ENCODE measurements around the gene WDR35.
"Not testable (repeated sequence)": the region's sequence is repeated elsewhere in the genome, so short reads cannot be mapped to it uniquely, and the experiment has no call there.

WDR35 gene

DNA sequence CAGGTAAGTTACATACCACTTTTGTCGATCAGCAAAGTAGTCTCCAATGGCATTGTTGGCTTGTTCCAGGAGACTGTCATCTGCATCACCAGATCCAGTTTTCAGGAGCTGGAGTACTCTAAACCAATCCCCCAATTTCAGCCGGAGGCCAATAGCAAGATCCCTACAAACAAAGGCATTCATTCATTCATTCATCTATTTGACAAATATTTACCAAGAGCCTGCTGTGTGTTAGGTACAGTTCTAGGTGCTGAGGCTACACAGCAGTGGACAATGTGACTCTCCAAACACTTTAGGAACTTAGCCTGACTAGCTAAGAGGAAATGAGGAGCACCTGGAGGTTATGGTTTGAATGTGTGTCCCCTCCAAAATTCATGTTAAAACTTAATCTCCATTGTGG, 53.7 kb downstream of the WDR35 start:
- DNase-seq, result no peak

DNA sequence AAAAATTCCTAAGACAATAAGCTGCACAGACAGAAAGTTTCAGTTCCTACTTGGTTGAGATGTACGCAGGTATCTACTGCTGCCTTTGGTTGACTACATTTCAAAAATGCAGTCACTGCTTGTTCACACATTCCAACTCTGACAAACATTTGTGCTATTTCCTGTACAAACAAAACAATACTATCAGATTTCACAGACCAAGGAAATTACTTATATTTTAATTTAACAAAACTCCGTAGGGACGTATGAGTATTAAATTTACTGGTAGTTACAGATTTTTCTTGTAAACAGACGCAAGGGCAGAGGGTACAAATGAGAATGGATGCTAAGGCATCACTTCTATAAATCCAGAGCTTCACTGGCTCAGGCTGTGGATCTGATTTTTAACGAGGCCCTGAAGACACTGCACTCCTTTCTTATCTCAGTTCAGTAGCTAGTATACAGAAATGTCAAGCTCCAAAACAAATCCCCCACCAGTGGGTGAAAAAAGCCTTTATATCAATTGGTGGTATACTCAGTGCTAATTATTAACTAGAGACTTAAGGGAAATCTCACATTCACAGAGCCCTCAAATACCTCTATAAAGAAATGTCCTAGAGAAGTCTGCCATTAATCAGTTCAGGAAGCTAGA, 56.4 kb downstream of the WDR35 start:
- no peak for DNase-seq

DNA sequence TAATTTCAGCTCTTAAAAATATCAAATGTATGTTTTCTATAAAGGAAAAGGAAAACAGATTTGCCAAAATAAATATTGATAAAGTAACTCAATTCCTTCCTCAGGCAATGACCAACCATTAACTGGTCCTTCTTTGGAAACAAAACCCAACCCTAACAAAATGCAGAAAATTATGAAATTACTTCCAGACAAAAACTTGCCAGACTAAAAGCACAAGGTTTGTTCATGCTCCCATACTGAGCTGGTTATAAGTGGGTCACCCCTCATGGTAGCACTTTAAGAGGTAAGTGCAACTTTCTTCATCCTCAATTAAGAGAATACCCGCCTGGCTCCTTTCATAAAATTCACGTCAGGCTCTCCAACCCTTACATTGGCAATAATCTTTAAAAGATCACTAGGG, 57.0 kb downstream of the WDR35 start:
- no peak for DNase-seq

DNA sequence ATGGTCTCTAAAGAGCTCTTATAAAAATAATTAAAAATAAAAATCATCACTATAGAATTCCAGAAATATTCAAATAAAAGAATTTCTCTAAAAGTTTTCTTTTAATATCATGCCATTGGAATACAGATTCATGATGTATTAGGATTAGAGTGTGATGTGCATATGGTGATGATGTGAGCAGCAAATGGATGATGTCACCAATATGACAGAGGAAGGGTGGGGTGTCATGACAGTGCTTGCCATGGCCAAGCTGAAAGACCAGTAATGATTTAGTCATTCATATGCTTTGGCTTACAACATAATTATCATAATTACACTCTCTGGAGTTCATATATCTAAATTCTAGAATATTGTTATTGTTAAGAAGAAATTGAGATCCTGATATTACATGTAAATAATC, 60.7 kb downstream of the WDR35 start:
- no peak for DNase-seq

DNA sequence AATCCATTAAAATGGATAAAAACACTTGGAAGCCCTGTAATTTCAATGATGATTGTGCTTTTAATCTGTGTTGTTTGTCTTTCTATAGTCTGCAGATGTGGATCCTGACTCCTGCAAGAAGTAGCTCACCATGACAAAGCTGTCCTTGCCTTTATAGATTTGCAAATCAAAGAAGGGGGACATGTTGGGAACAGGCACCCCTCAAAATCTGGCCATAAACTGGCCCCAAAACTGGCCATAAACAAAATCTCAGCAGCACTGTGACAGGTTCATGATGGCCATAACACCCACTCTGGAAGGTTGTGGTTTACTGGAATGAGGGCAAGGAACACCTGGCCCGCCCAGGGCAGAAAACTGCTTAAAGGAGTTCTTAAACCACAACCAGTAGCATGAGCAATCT, 62.1 kb downstream of the WDR35 start:
- not testable (repeated sequence) for DNase-seq

DNA sequence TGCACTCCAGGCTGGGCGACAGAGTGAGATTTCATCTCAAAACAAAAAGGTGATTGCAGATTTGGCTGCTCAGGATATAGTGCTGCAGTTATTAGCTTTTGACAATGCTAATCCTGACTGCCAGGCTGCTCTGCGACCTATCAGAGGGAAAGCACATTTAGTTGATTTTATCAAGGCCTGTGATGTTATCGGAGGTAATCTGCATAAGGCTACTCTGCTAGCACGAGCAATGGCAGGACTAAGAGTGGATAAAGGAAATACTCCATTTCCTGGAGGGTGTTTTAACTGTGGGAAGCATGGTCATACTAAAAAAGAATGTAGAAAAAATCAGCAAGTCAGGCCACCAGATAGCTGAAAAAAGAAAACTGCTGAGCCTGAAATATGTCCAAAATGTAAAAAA, 65.4 kb downstream of the WDR35 start:
- not testable (repeated sequence) for DNase-seq

DNA sequence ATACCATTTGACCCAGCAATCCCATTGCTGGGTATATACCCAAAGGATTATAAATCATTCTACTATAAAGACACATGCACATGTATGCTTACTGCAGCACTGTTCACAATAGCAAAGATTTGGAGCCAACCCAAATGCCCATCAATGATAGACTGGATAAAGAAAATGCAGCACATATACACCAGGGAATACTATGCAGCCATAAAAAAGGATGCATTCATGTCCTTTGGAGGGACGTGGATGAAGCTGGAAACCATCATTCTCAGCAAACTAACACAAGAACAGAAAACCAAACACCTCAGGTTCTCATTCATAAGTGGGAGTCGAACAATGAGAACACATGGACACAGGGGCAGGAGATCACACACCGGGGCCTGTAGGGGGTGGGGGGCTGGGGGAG, 67.7 kb downstream of the WDR35 start:
- DNase-seq, result not testable (repeated sequence)

DNA sequence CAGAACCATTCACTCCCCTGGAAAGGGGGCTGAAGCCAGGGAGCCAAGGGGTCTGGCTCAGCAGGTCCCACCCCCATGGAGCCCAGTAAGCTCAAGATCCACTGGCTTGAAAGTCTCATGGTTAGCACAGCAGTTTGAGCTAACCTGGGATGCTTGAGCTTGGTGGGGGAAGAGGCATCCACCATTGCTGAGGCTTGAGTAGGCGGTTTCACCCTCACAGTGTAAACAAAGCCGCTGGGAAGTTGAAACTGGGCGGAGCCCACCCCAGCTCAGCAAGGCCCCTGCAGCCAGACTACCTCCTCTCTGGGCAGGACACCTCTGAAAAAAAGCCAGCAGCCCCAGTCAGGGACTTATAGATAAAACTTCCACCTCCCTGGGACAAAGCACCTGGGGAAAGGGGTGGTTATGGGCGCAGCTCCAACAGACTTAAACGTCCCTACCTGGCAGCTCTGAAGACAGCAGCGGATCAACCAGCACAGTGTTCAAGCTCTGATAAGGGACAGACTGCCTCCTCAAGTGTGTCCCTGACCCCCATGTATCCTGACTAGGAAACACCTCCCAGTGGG, 73.4 kb downstream of the WDR35 start:
- no peak for DNase-seq

DNA sequence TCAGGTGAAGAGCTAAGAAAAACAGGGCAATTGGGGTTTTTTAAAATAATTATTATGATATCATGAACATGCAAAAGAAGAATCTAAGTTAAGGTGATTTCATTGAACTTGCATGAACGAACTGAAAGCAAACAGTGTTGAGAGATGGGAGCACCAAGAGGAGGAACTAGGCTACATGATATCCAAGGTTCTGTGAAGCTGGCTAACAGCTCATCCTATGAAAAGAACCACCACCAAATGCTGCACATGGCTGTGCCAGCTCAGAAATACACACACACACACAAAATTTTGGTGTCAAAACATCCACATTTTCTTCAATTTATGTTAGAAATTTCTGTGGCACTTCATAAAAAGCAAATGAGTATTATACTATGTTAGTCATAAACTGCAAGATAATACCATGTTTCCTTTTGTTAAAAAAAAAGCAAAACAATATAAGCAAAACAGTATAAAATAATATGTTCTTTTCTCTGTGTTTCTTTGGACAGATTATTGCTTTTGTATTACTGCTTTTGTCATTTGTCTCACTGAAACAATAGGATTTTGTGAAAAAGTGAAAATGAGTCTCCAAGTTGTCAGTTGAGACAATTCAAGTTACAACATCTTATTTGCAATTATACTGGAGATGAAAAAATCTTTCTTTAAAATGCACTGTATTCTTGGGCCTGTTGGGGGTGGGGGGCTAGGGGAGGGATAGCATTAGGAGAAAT, 75.5 kb downstream of the WDR35 start:
- no peak for DNase-seq

DNA sequence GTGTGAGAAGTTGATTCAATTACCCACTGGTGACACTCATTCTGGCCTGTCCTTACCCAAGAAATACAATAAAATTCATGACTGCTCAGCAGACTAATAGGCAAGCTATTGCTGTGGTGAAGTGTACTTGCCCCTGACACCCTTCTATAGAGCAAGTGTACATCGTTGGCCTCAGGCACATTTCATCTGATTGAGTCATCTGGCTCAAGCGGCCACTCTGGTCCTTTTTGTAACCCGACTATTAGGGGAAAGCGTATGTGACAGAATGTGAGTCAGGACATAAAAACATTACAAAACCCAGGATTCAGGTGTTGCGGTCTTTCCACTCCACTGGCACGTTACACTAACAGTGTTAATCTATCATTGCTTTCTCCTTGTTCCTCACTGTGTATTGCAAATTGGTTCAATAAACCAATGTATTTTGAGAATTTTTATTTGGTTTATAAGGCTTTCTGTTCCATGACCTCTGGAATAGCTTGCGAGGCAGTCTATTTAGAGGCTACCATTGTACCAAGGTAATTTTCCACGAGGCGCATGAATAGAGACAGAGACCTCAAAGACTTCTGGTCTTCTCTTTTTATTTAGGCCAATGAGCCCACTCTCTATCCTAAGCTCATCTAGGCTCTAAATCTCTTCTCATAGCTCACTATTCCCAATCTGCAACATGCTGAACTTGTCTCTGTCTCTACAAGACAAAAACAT, 77.9 kb downstream of the WDR35 start:
- no peak for DNase-seq

DNA sequence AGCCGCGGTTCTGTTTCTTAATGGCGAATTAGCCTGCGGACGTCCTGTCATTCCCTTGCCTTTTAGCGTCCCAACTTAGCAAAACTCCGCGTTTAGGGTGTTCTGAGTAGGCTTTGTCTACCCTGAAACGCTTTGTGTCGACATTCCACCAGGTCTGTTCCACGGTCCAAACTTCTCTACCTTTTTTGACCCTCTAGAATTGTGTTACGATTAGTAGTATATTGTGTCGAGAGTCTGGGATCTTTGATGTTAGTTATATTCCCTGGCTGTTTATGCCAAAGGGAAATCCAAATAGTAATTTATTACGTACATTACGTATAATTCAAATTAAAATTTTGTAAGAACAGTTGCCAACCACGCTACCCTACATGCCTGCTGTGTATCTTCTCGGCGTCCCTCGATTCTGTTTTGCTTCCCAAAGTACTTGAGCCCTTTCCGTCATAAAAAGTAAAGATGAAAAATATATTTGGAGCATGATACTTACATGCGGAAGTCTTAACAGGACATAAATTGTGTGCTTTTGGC, 87.6 kb downstream of the WDR35 start:
- DNase-seq, result no peak

DNA sequence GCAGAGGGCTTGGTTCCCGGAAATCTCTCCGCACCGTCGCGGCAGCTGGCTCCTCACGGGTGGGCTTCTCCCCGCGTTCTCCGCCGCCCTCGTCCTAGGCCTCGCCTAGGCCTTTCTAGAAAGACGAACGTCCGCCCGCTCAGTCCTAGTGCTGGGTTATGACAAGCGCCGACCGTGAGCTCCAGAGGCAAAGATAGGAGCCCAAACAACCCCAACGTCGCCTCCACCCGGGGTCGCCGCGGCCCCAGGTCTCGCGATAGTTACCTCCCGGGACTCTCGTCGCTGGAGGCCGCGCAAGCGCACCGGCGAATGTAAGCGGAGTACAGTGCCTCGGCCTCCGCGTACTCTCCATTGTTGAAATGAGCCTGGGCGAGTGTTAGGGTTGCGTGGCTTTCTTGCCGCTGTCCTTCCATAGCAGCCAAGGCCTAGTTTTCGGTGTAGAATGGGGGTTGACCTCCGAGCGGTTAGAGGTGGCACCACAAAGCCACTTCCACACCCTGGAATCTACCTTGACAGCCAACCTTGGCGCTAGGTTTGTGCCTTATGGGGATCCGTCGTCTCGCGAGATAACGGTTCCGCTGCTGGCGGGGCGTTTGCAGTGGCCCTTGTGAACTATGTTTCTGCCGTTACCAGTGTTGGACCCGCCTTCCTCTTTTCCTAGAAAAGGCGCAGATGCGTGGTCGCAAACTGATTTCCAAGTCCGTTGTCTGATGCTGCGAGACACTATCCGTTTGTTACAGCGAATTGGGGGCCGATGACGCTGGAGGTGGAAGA, 88.3 kb downstream of the WDR35 start, which contains the start of gene TTC32:
Gene TTC32, minus strand, starts transcription at position 542 of the 774 bp plus-strand sequence. Its CDS starts 129 bp downstream, at position 413.
- DNase-seq, result peak; percentile 93

DNA sequence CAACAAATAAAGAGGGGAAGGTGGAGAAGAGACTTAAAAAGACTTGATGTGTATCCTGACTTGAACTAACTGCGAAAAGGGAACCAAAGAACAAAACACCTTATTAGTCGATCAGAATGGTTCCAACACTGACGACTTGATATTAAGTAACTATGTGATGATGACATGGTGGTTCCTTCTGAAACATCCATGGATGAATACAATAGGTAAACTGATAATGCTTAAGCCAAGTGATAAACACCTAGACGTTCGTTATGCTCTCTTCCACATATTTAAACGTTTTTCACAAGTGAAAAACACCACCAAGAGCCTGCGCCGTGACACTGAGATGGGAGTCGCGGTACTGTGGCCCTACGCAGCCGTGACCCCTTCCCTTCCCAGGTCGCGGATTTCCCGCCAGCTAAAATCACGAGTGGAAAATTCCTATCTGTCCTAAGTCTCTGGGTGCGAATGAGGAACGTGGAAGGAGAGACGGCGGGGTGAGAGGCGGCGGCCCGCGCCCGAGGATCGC, 88.9 kb downstream of the WDR35 start:
- DNase-seq, result no peak

DNA sequence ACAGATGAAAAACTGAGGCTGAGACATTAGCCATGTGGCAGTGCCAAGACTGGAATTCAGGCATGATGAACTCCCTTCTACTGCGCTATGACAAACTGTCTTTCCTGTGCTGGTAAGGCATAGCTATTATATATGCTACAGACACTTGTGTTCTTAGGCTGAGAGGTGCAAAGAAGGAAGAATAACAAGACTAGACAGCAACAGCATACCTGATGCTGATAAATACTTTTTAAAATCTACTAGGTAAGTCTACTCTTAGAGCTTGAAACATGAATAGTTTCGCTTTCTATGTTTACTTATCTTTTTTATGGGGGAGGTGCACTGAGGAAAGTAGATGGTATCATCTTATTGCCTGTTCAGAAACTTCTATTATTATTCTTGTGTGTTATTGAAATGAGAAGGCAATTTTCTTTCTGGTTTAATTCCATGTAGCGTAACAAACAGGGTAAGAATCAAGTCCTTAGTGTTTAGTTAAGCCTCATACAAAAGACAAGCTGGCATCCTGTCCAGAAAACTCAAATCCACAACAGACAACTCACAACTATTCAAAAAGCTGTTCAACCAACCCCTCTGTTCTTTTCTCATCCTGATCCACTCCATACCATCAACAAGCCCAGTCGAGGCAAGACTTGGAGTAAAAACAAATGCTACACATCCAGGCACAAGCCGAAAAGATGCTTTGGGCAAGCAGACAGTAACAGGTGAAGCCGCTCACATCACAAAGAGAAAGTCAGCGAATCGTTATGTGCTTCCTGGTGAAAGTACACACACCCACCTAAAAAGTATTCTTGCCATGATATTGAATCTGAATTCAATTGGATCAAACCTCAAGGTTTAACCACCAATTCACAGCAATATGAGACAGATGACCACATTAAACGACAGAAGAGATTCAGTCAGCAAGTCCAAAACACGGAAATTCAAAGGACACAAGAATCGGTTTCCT, 89.6 kb downstream of the WDR35 start:
- peak; percentile 22 for DNase-seq

DNA sequence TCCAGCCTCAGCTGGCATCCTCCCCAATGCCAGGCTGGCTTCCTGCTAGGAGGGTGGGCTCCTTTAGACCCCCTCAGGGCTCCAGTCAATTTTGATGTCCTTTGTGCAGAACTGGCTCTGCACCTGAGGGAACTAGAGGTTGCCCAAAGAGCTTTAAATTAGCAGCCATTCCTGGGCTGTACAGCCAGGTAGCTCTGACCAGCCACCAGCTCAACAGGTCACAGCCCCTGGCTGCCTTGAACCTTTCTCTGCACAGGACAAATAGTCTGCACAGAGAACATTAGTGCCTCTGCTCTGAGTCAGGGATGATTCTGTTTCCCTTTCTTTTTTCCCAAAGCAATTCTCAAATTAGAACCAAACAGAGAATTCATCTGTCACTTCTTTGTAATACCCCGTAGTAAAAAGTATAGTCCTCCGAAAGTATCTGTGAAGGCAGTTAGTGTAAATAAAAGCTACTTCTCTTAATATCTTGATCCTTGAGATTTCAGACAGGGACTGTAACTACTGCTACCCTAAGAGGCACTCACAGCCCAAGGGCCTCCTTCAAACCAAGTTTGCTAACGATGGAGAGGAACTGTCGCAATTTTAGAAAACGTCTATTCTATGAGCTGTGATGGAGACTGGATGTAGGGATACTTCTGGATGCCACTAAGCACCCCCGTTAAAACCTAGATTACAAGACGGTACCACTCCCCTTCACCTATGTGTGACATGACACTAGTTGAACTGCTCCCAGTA, 91.1 kb downstream of the WDR35 start:
- DNase-seq, result no peak

DNA sequence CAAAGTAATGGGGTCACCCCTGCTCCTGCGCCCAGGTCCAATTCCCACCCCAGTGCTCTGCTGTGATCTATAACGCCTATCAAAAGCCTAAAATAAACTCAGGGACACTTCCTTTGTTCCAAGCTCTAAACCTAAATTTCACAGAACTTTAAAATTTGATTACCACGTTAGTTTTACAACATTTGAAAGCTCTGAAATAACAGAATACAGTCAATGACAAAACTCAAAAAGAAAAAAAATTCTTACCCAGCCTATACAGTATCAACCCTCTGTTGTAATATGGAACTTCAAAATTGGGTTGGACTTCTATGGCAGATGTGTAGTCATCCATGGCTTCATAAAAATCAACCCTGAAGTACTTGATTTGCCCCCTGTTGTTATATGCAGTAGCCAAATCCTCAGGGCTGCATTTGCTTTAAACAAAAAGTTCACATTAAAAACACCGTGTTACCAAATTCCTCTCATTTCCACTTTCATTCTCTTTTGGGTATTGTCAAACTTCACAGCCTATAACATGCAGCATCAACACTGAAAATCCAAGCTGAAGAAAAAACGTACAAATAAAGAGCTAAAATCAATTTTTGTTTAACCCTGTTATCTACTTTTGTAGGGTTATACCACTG, 92.2 kb downstream of the WDR35 start:
- no peak for DNase-seq

DNA sequence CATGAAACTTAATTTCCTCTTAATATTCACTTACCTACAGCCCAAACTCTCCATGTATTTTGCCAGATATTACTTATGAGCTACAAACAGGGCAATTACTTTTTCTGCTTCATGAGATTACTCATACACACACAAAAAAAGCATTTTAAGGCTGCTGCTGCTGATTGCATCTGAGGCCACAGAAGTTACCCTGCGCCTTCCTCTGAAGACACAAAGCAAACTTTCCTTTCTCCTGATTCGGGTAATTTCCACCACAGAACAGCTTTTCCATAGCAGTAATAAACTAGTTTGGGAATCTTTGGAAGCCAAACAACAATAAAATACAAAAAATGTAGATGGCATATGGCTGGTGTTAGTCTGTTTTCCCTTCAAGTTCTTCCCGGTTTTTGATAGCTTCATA, 94.4 kb downstream of the WDR35 start:
- no peak for DNase-seq

DNA sequence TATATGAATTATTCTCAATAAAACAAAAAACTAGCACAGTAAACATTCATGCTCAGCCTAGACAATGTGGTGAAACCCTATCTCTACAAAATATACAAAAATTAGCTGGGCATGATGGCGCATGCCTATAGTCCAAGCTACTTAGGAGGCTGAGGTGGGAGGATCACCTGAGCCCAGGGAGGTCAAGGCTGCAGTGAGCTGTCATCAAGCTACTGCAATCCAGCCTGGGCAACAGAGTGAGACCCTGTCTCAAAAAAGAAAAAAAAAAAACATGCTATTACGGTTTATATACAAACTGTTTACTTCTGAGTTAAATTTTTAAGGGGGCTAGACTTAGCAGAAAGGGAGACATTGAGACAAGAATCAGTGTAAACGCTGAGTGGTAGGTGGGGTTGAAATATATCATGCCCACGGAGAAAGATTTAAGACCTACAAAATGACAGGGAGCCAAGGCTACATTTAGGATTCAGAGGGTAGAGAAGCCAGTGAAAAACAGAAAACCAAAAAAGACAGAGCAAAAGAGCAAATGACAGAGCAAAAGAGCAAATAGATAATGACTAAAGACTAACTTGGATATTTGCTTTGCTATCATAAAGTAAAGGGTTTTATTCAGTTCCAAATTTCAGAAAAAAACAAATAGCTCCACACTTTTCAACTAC, 95.6 kb downstream of the WDR35 start:
- DNase-seq, result no peak

DNA sequence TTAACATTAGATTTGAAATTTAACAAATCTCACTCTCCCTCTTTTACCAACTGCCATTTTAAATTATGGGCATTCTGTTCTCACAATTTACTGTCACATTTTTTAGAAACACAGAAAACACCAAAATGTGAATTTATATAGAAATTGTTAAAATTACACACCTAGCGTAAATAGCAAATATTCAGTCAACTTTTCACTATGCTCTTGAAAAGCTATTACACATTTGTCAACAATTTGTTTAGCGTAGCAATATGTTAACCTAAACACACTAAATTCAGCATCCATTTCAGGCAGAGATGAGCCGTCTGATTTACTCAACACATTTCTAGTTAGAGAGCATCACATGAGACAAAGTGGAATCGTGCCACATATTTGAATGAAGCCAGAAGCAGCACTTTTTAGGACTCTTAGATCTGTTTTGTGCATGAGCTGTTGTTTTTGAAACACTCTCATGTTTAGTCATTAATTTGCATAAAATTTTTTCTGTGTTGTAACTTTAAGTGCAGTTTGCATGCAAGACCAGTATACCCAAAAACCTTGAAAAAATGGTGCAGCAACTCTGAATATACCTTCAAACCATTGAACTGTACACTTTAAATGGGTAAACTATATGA, 96.3 kb downstream of the WDR35 start:
- no peak for DNase-seq
